SK-N-SH (cell line): ENCODE measurements around the gene SLC7A1.

Experiments
- FOXJ3 ChIP-seq: sonication (generic); formaldehyde crosslinking; IDR thresholded peaks from 2 replicates; pipeline ENCODE4 v1.5.1; 2020; ENCODE audit warnings: mild to moderate bottlenecking, missing genetic modification reagents
- GABPA ChIP-seq: IDR thresholded peaks from 2 replicates; pipeline ENCODE4 v1.4.0; 2012; ENCODE audit warnings: low read depth, mild to moderate bottlenecking
- POLR2AphosphoS5 ChIP-seq: IDR thresholded peaks from 2 replicates; pipeline ENCODE4 v1.6.1; 2012; ENCODE audit warnings: low read depth, low read length
- SMC3 ChIP-seq: IDR thresholded peaks from 2 replicates; pipeline ENCODE4 v1.6.1; 2012; ENCODE audit warnings: low read depth, low read length, improper control_type of control experiment
- YY1 ChIP-seq: IDR thresholded peaks from 2 replicates; pipeline ENCODE4 v1.4.0; 2012; ENCODE audit warnings: low read depth, mild to moderate bottlenecking
- TF ChIP-seq, protein P1 (sequence below): IDR thresholded peaks from 2 replicates; pipeline ENCODE4 v1.6.1; 2012; ENCODE audit warnings: mild to moderate bottlenecking, low read depth, low read length, moderate library complexity
- TF ChIP-seq, protein P2 (sequence below): fragments of 200-600 bp; sonication (generic); IDR thresholded peaks from 2 replicates; pipeline ENCODE4 v1.6.1; 2017; ENCODE audit warnings: antibody characterized with exemption, mild to moderate bottlenecking, moderate library complexity

DNA sequence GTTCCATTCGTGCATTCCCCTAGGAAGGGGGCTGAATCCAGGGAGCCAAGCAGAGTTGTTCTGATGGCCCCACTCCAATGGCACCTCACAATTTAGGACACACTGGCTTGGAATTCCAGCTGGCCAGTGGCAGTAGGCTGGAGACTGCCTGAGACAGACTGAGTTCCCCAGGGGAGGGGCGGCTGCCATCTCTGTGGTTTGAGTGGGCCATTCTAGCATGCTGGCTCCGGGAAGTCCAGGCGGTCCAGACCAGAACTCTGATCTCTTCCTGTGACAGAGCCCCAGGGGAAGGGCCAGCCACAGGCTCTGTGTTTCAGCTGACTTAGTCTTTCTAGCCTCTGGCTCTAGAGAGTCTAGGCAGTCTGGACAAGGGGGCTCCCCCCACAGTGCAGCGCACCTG, 29.5 kb upstream of the SLC7A1 start:
- TF ChIP-seq SMC3 = no peak
- TF ChIP-seq, protein P1, sequence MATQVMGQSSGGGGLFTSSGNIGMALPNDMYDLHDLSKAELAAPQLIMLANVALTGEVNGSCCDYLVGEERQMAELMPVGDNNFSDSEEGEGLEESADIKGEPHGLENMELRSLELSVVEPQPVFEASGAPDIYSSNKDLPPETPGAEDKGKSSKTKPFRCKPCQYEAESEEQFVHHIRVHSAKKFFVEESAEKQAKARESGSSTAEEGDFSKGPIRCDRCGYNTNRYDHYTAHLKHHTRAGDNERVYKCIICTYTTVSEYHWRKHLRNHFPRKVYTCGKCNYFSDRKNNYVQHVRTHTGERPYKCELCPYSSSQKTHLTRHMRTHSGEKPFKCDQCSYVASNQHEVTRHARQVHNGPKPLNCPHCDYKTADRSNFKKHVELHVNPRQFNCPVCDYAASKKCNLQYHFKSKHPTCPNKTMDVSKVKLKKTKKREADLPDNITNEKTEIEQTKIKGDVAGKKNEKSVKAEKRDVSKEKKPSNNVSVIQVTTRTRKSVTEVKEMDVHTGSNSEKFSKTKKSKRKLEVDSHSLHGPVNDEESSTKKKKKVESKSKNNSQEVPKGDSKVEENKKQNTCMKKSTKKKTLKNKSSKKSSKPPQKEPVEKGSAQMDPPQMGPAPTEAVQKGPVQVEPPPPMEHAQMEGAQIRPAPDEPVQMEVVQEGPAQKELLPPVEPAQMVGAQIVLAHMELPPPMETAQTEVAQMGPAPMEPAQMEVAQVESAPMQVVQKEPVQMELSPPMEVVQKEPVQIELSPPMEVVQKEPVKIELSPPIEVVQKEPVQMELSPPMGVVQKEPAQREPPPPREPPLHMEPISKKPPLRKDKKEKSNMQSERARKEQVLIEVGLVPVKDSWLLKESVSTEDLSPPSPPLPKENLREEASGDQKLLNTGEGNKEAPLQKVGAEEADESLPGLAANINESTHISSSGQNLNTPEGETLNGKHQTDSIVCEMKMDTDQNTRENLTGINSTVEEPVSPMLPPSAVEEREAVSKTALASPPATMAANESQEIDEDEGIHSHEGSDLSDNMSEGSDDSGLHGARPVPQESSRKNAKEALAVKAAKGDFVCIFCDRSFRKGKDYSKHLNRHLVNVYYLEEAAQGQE = no peak
- TF ChIP-seq, protein P2, sequence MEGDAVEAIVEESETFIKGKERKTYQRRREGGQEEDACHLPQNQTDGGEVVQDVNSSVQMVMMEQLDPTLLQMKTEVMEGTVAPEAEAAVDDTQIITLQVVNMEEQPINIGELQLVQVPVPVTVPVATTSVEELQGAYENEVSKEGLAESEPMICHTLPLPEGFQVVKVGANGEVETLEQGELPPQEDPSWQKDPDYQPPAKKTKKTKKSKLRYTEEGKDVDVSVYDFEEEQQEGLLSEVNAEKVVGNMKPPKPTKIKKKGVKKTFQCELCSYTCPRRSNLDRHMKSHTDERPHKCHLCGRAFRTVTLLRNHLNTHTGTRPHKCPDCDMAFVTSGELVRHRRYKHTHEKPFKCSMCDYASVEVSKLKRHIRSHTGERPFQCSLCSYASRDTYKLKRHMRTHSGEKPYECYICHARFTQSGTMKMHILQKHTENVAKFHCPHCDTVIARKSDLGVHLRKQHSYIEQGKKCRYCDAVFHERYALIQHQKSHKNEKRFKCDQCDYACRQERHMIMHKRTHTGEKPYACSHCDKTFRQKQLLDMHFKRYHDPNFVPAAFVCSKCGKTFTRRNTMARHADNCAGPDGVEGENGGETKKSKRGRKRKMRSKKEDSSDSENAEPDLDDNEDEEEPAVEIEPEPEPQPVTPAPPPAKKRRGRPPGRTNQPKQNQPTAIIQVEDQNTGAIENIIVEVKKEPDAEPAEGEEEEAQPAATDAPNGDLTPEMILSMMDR = no peak
- TF ChIP-seq POLR2AphosphoS5 = no peak
- no peak for TF ChIP-seq FOXJ3
- TF ChIP-seq GABPA = no peak
- TF ChIP-seq YY1 = no peak
